HFF-Myc (cell line): ENCODE data around the gene MCCC1.
"Not testable (repeated sequence)": the region's sequence is repeated elsewhere in the genome, so short reads cannot be mapped to it uniquely, and the experiment has no call there.

ENCODE experiments used
- DNase-seq: peaks from one replicate; pipeline ENCODE4 v3.0.0-alpha.2; 2011; ENCODE audit warnings: low read depth; ENCODE audit errors: extremely low read depth
- H3K4me3 ChIP-seq: replicated peaks from 2 replicates; pipeline ENCODE4 v1.5.1; 2011; ENCODE audit warnings: low read depth, mild to moderate bottlenecking, control low read depth, low read length
- TF ChIP-seq, protein P1 (sequence below): IDR thresholded peaks from 2 replicates; pipeline ENCODE4 v1.5.1; 2012; ENCODE audit warnings: mild to moderate bottlenecking, low read depth, low read length, control low read depth; ENCODE audit errors: missing control alignments

MCCC1 gene

DNA sequence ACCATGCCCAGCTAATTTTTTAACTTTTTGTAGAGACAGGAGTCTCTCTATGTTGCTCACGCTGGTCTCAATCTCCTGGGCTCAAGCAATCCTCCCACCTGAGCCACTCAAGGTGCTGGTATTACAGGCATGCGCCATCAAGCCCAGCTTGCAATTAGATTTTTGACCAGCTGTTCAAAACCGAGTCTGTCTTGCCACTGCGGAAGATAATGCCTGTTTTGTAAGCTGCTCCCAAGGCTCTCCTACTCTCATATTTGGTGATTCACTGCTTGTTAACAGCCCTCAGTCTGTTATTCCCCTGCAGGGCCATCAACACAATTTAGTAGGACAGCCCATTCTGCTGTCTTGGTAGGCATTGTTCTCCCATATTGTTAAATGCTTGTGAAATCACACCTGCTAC is 17.8 kb upstream of the MCCC1 start:
- H3K4me3 ChIP-seq: no peak overlapping the region
- TF ChIP-seq, protein P1, sequence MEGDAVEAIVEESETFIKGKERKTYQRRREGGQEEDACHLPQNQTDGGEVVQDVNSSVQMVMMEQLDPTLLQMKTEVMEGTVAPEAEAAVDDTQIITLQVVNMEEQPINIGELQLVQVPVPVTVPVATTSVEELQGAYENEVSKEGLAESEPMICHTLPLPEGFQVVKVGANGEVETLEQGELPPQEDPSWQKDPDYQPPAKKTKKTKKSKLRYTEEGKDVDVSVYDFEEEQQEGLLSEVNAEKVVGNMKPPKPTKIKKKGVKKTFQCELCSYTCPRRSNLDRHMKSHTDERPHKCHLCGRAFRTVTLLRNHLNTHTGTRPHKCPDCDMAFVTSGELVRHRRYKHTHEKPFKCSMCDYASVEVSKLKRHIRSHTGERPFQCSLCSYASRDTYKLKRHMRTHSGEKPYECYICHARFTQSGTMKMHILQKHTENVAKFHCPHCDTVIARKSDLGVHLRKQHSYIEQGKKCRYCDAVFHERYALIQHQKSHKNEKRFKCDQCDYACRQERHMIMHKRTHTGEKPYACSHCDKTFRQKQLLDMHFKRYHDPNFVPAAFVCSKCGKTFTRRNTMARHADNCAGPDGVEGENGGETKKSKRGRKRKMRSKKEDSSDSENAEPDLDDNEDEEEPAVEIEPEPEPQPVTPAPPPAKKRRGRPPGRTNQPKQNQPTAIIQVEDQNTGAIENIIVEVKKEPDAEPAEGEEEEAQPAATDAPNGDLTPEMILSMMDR: no peak
- no peak for DNase-seq

- TF ChIP-seq, protein P1: no peak
- no peak overlapping the region for H3K4me3 ChIP-seq
- no peak for DNase-seq
These were observed 16.8 kb upstream of the MCCC1 start for GRCh38 chr3:183116025-183116614.

GRCh38 chr3:183114384-183115178 is 15.3 kb upstream of the MCCC1 start:
- TF ChIP-seq, protein P1: no peak
- no peak for DNase-seq
- H3K4me3 ChIP-seq: no peak overlapping the region

- H3K4me3 ChIP-seq: not testable (repeated sequence)
These were observed 10.6 kb upstream of the MCCC1 start for GRCh38 chr3:183109847-183110246.

DNA sequence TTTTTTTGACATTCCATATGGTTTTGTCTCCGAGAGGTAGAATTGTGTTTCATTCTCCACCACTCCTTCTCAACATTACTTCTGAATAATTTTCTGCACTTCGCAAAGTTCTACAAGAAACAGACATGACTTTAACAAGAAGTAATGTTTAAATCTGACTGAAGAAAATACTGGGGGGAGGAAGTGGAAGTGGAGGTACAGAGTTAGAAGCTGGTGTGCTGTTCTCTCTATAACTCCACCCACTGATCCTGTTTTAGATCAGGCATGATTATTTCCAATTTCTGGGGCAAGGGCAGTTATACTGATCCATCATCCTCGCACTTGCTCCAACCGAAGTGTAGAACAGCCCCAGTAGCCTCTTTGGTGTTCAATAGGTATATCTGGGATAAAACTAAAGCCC is 9.2 kb upstream of the MCCC1 start:
- TF ChIP-seq, protein P1: no peak
- DNase-seq: no peak
- no peak overlapping the region for H3K4me3 ChIP-seq

More at GRCh38 chr3:183109847-183110246, 10.6 kb upstream of the MCCC1 start:
- DNase-seq: not testable (repeated sequence)

DNA sequence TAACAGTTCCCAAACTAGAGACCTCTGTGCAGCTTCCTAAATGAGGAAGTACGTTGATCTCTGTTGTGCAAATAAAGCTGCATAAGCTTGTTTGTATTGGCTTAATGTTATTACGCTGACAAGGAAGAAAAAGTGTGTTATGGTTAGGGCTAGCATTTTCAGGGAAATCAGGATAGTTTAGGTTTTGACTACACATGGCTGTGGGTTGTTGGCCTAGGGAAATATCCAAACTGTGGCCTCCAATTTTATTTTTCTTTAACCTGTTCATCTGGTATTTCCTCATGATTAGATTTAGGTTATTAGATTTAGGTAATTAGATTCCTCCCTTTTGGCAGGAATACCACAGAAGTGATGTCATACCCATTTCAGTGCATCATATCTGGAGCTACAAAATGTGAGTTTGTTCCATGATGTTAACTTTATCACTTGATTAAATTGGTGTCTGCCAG is 8.7 kb upstream of the MCCC1 start:
- no peak overlapping the region for H3K4me3 ChIP-seq
- TF ChIP-seq, protein P1: no peak
- no peak for DNase-seq

- H3K4me3 ChIP-seq, DNase-seq: not testable (repeated sequence)
These were observed 8.1 kb upstream of the MCCC1 start for GRCh38 chr3:183107372-183107771.
